HK-2 (cell line): ENCODE measurements around the gene EPB41L1.

Experiments used
- DNase-seq: peaks from one replicate; pipeline ENCODE4 v3.0.0-alpha.2; 2018; ENCODE audit not compliant: unreplicated experiment

Gene EPB41L1

DNA sequence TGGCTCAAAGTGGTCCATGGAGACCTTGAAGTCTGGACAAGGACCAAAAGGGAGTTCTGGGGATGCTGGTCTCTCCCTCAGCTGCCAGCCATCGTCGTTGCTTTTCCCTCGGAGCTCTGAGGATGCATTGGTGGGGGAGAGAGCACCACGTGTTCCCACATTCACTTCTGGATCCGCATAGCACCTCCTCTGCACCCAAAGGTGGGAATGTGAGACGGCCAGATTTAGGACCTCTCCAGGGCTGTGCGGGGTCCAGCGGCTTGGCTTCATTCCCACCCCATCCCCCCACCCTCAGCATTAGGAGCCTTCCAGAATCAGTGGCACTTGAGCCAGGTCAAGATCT lies 1.1 kb downstream of the EPB41L1 start:
- no peak for DNase-seq

DNA sequence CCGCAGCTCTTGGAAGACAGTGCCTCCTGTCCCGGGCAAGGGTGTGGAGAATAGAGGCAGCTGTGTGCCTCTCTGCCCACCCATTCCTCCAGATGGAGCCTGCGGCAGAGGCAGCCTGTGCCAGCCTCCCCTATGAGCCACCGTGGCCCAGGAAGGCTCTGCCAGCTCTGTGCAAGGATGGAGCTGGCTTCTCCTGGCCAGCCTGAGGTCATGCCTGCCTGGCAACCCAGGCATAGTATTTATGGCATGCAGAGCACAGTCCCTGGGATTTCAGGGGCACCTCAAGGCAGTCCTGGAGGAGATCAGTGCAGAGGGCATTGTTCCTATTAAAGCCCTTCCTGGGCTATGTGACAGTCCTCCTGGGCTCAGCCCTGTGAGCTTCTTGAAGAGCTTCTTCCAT lies 1.5 kb downstream of the EPB41L1 start:
- DNase-seq, result no peak

DNA sequence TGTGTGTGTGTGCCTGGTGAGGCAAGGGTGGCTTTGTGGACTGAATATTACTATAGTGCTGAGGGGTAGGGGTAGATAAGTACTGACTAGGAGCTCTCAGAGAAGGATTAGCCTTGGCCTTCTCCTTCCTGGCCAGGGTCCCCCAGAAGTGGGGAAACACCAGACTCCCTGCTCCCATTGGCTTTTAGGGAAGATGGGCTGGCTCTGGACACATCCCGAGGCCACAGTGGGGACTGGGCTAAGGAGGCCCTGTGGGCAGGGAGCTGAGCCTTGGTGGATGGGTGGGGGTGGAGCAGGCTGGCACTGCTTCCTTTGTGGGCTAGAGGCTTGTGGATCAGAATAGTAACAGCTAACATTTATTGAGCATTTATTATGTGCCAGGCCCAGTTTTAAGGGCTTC lies 3.1 kb downstream of the EPB41L1 start:
- no peak for DNase-seq

DNA sequence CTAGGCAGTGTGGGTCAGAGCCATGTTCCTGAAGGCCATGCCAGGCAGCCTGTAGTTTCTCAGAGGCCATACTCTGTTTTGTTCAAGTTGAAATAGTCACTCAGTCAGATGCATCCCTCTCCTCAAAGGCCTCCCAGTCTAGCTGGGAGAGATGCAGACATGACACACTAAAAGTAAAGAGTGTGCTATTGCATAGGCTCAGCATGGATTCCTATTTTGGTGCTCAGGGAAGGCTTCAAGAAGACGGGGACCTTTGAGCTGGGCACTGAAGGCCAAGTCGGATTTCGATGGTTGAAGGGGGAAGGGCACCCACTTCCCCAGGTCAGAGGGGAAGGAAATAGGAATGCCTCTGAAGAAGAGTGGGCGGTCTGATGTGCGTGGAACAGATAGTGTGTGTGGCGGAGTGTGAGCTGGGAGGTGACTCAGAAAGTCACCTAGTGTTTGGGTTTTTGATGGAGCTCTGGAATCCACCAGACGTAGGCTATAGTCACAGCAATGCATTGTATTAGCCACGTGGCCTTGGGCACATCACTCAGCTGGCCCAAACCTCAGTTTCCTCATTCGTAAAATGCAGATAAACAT lies 3.7 kb downstream of the EPB41L1 start:
- no peak for DNase-seq

DNA sequence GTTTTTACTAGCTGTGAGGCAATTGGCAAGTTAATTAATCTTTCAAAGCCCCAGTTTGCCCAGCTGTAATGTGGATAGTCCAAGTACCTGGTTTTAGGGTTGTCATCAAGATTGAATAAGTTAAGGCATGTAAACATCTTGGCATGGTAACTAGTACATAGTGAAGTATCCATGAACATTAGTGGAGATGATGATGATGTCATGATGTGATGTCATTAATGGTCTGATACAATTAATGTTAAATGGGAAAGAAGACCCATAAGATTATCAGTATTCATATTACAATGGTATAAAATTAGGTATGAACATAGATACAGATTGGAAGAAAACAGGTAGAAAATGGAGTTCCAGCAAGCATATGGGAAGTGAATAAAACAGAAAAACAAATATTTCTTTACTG lies 5.3 kb downstream of the EPB41L1 start:
- no peak for DNase-seq

DNA sequence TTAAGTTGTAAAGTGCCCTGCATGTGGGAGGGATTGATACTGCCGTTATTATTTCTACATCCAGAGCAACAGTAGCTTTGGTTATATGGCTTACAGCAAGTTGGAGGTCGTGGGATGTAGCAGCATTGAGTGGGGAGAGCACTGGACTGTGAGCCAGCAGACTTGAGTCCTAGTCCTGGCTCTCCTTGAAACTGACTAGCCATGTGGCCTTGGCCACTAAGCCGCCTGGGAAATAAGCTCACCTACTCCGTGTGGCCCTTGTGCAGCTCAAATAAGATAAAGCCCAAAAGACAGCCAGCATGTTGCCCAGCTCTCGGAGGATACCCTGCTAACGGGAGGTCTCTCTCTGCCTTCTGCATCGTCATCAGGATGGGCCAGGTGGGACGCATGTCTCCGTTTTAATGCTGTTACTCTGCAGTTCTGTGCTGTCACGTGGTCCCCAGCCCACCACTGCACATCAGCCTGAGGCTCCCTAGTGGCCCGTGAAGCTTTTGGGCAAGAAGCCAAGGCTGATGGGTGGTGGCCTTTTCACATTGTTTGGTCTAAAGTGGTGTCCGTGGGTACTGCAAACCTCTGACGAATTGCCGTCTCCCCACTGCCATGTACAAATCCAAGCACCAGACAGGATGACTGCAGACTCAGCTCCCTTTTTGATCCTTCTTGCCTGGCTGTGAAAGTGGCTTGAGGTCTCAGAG lies 7.9 kb downstream of the EPB41L1 start:
- DNase-seq, result no peak

DNA sequence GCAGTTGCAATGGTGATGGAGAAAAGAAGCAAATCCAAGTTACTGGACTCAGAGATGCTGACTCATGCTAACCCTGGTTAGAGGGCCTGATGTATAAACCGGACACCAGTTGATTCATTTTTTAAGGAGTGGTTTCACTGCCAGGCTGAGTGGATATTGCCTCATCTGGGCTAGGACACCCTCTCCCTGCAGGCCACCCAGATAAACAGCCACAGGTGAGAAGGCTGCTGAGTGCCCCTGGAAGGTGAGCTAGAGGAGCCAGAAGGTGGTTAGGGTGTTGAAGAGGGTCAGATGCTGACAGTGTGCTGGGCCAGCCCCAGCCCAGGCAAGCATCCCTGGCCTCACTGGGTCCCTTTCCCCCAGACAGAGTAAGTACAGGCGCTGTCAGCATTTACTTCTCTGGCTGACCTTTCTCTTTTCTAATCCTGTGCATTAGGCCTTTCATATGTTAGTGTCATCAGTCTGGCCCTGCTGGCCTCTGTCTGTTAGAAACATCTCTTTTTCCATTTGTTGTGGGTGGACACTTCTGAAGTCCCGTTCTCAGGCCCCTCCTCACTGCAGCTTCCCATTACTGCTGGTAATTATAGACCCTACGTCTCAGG lies 13.5 kb downstream of the EPB41L1 start:
- no peak for DNase-seq

DNA sequence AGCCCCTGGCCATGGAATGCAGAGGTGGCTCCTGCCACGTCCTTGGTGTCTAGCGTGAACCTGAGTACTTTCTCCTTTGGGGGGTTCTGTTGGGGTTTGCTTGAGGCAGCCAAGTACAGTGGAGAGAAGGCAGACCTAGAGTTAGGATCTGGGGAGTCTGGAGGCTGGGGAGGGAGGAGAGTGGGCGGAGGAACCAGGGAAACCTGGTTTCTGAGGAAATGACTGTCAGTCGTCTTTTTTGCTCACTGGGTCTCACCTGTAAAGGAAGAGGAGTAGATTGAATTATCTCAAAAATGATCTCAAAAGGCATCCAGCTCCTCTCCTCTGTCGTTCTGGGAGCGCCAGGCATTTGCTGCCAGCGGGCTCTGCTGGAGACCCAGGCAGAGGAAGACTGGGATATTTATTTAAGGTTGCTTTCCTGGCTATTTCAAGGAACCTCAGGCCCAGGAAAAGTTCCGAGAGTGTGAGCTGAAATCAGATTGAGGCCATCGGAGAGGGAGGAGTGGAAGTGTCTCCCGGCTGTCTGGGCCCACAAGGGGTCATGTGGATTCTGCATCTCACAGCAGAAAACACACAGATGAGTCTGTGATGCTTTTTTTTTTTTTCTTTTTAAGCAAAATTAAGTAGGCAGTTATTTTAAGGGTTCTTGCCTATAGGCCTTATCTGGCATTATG lies 16.1 kb downstream of the EPB41L1 start:
- no peak for DNase-seq

DNA sequence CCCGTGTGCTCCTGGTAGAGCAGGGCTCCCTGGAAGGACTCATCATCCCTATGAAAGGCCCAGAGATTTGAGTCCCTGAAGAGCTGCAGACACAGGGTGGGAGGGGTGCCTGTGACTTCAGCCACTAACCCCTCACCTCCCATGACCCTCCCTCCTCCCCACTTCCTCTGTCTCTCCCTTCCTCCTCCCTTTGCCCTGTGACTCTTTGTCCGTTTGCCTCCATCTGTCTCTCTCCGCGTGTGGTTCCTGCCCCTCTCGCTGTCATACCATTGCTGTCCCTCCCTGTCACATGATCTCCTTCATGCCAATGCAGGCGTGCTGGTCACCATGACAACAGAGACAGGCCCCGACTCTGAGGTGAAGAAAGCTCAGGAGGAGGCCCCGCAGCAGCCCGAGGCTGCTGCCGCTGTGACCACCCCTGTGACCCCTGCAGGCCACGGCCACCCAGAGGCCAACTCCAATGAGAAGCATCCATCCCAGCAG lies 19.0 kb downstream of the EPB41L1 start:
- DNase-seq, result no peak

DNA sequence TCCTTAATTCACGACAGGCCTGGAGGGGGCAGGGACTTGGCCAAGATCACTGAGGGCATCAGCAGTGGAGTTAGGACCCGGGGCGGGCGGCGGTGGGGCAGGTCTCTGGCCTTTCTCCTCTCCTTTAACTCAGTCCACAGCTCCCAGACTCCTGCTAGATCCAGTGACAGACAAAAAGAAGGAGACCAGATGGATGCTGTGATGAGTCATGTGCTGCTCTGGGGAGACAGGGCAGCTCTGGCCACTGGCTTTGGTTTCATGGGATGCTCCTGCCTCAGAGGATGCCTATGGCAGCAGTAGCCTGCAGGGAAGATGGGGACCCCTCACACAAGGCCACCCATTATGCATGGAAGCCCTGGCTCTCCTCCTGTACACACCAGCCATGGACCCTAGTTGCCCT lies 20.5 kb downstream of the EPB41L1 start:
- DNase-seq, result no peak

DNA sequence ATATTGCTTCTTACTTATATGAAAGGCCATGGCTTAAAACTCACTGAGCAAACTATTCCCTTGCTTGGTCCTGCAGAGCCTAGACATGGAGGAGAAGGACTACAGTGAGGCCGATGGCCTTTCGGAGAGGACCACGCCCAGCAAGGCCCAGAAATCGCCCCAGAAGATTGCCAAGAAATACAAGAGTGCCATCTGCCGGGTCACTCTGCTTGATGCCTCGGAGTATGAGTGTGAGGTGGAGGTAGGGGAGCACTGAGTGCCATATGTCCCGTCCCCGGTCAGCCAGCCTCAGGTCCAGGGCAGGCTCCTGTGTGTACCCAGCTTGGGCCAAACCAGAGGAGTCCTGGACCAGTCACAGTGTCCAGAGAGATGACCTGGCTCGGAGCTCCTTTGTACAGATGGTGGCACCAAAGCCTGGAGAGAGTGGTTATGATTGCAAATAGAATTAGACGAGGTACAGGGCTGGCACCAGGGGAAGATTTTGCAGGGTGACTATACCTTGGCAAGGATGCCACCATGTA lies 21.0 kb downstream of the EPB41L1 start:
- no peak for DNase-seq

DNA sequence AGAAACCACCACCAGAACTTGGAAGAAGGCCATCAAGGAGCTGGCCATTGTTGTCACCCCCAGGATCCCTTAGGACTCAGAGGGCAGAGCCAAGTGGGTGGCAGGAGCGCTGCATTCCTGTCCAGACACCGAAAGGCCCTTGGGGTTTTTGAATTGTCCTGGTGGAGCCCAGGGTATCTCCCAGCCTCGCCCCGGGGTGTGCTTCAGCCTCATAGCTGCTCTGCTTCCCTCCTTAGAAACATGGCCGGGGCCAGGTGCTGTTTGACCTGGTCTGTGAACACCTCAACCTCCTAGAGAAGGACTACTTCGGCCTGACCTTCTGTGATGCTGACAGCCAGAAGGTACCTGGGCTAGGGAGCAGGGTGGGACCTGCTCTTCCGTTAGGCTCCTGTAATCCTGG lies 23.2 kb downstream of the EPB41L1 start:
- DNase-seq, result no peak

DNA sequence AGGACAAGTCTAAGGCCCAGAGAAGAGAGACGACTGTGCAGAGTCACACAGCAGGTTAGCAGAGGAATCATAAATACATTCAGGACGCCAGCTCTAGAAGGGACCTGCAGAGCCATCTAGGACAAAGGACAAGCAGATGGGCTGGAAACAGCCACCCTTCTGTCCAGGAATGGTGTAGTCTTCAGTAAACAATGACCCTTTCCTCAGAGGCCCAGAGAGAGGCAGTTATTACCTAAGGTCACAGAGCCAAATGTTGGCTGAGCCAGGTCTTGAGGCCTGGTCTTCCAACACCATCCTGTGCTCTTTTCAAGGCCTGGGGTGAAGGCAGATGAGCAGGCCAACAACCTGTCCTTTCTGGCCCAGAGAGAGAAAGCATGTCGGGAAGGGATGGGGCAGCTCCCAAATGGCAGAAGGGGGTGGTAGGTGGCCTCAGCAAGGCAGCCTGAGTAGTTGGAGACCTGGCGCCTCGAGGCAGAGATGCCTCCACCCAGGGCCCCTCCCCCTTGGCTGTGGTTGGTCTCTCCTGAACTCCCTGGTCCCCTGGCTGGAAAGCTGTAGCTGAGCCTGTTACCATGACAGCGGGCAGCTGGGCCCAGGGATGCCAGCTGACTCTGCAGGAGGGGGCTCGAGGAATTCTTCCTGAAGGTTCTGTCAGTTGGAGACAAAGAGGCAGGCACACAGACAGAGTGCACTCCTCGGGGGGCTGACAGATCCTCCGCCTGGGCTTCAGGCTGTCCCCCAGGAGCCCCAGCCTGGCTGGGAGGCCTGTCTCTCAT lies 24.8 kb downstream of the EPB41L1 start:
- DNase-seq, result no peak

DNA sequence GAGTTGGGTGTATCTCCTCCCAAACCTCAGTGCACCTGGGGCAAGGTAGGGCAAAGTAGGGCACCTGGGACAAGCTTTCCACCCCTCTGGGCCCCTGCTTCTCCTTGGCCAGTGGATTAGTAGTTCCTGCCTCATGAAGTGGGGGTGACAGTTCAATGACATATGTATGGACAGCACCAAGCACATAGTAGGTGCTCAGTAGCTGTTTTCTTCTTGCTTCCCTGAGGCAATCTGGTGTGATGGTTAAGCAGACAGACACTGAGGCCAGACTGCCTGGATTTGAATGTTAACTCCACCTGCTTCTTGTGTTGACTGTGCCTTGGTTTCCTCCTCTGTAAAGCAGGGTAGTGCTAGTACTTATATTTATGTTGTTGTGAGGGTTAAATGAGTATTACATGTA lies 25.8 kb downstream of the EPB41L1 start:
- no peak for DNase-seq

DNA sequence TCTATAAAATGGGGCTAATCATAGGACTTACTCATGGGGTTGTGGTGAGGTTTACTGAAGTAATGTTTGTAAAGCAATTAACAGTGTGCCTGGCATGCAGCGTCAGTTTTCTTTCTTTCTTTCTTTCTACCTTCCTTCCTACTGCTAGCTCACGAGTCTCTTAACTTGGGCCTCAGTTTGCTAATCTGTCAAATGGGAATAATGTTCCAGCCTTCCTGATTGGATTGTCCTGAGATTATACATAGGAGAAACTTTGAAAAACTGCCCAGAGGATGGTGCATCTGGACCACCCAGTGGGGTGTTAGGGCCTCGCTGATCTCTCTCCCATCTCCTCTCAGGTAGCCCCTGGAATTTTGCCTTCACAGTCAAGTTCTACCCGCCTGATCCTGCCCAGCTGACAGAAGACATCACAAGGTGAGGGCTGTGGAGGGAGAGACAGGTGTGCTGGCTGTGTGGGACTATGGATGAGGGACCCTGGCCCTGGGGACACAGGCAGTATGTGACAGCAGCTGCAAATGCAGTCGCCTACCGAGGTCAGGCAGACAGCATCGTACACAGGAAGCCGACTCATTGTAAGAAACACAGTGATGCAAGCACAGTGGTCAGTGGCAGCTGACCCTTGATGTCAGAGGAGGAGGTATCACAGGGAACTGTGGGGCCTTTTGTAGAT lies 27.5 kb downstream of the EPB41L1 start:
- peak; percentile 44 for DNase-seq

DNA sequence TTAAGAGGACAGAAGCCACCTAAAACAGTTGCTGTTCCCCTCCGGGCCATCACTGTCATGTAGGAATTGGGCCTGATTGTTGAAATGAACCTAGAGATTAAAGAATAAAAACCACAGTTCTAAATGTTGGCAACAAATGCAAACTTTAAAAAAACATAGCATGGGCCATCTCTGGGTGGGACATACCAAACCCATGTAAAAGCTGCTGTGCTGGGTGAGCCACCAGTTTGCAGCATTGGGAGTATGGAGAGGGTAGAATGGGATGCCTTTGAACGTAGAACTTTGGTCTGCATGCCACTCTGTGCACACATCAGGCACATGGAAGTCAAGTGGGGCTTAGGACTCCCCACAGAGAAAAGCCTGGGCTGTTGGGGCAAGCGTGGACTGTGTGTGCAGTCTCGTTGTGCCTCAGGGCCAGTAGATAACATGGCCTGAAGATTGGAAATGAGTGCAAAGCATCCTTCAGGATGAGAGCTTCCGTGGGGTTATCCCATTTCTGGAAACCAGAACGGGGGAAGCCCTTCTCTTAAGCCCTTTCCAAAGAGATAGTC lies 28.1 kb downstream of the EPB41L1 start:
- DNase-seq, result no peak

DNA sequence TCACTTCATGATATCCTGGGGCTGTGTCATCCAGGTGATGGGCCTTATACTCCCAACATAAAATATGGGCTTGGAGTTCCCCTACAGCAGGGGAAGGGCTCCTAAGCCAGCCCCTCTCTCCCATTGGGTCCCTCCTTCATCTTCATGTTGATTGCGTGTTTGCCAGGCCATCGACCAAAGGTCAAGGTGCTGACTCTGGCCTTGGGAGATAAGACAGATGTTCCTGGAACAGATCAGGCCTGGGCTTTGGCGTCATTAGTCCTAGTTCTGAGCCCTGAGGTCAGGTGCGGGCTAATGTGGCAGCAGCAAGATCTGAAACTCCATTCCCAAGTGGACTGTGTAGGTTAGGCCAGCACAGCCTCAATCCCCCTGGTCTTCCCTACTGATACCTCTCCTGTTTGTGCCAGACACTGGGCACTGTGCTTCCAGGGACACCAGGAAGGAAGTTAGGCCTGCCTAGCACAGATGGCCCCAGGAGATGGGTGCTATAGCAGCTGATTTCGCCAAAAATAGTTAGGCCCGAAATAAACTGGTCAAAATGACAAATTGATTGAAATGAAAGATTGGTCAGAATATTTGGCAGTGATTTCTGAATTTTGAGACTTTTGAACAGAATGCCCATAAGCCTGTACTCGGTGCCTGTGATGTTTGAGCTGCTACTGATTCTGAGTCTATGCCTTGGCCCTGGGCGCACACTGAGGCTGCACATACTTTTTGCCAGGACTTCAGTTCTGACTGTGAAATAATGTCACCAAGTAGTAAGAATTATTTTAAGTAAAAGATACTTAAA lies 28.8 kb downstream of the EPB41L1 start:
- no peak for DNase-seq

DNA sequence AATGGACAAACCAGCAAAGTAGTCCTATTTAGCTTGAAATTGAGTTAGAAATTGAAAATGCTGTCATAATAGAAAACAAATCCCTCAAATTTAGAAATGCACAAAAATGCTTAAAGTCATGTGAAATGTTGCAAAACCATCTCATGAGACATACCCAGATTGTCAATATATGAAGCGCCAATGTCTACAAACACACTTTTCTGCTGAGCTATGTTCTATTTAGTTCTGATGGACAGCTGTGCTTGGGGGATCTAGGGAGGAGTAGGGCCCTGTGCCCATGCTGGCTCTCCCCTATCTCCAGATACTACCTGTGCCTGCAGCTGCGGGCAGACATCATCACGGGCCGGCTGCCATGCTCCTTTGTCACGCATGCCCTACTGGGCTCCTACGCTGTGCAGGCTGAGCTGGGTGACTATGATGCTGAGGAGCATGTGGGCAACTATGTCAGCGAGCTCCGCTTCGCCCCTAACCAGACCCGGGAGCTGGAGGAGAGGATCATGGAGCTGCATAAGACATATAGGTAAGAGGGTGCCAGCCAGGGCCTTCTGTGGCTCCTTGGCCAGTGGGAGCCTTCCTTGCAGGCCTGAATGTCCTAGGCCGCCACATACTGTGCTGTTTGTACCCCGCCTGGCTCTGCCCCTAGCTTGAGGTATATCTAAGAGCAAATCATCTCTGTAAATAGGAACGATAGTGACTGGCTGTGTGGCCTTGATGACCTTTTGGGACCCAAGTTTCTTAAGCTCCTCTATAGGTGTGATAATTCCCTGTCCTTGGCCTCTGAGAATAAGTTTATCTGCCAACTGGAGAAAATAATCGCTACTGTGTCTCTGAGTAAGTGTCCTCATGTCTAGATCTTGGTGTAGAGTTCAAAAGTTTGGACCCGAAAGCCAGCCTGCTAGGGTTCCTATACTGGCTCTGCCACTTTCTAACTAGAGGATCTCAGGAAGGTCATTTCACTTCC lies 30.6 kb downstream of the EPB41L1 start:
- no peak for DNase-seq
